Liver (tissue), 3 donors: ENCODE measurements around the gene TOP1.

ENCODE experiments used
- ATF3 ChIP-seq: IDR thresholded peaks from 2 replicates; pipeline ENCODE4 v1.6.1; 2016; ENCODE audit warnings: antibody characterized with exemption
- CTCF ChIP-seq: fragments of 150-350 bp; IDR thresholded peaks from 2 replicates; pipeline ENCODE4 v1.5.1; 2017; ENCODE audit warnings: improper control_type of control experiment, low read depth, low read length; ENCODE audit not compliant: missing input control
- FOXA1 ChIP-seq: IDR thresholded peaks from 2 replicates; pipeline ENCODE4 v1.6.1; 2016; ENCODE audit warnings: antibody characterized with exemption
- GABPA ChIP-seq, 2 donors: IDR thresholded peaks in 1 of 2; conservative IDR thresholded peaks in 1 of 2; 2 replicates each; pipeline ENCODE4 v1.6.1; 2016; ENCODE audit warnings: antibody characterized with exemption in 2 of 2, mild to moderate bottlenecking in 1 of 2, moderate library complexity in 1 of 2
- SP1 ChIP-seq: IDR thresholded peaks from 2 replicates; pipeline ENCODE4 v1.6.1; 2018; ENCODE audit warnings: antibody characterized with exemption, mild to moderate bottlenecking
- ZBTB33 ChIP-seq: IDR thresholded peaks from 2 replicates; pipeline ENCODE4 v1.6.1; 2016; ENCODE audit warnings: antibody characterized with exemption
- donor health status: healthy.
- donor health status: healthy.

- TF ChIP-seq CTCF: no peak
- no peak for TF ChIP-seq ATF3
- no peak for TF ChIP-seq GABPA (IDR thresholded peaks at IDR 0.05 in 1 of 2, conservative IDR thresholded peaks at IDR 0.05 in 1 of 2)
- no peak for TF ChIP-seq FOXA1
- TF ChIP-seq SP1: no peak
- TF ChIP-seq ZBTB33: no peak
Observed at GRCh38 chr20:41094353-41095055, 65.9 kb downstream of the TOP1 start.
